HUES6 (cell line): Measurements from ENCODE around the gene ARHGAP15.

Experiments
- H3K27ac ChIP-seq: 2 replicates; pipeline ENCODE4 v1.7.0; 2013; ENCODE audit warnings: low read depth, mild to moderate bottlenecking, low read length, inconsistent platforms
- H3K27me3 ChIP-seq: 2 replicates; pipeline ENCODE4 v1.6.1; 2013; ENCODE audit warnings: low read length; ENCODE audit not compliant: control insufficient read depth, insufficient read depth
- H3K36me3 ChIP-seq: 2 replicates; pipeline ENCODE4 v1.6.1; 2013; ENCODE audit warnings: low read length; ENCODE audit not compliant: control insufficient read depth, insufficient read depth
- H3K4me1 ChIP-seq: 2 replicates; pipeline ENCODE4 v1.6.1; 2013; ENCODE audit warnings: low read length; ENCODE audit not compliant: control insufficient read depth, insufficient read depth
- H3K4me3 ChIP-seq: 2 replicates; pipeline ENCODE4 v1.5.1; 2013; ENCODE audit warnings: low read depth, low read length
- H3K9ac ChIP-seq: one replicate; pipeline ENCODE4 v1.6.1; 2013; ENCODE audit warnings: mild to moderate bottlenecking, low read length
- H3K9me3 ChIP-seq: 2 replicates; pipeline ENCODE4 v1.6.1; 2013; ENCODE audit warnings: low read depth, low read length; ENCODE audit not compliant: control insufficient read depth, insufficient read depth

Gene ARHGAP15

GRCh38 chr2:143679617-143680016 lies 550.4 kb downstream of the ARHGAP15 start:
- peaks cover 6% of the 10 kb centered on the region for H3K4me1 ChIP-seq
- H3K27me3 ChIP-seq, result no peaks in the 10 kb centered on the region
- H3K27ac ChIP-seq, result no peak overlapping the region
- no peak overlapping the region for H3K9ac ChIP-seq
- H3K4me3 ChIP-seq, result no peak overlapping the region
- H3K36me3 ChIP-seq, result no peaks in the 10 kb centered on the region
- no peaks in the 10 kb centered on the region; the same call in 1 of the 2 replicates for H3K9me3 ChIP-seq

DNA sequence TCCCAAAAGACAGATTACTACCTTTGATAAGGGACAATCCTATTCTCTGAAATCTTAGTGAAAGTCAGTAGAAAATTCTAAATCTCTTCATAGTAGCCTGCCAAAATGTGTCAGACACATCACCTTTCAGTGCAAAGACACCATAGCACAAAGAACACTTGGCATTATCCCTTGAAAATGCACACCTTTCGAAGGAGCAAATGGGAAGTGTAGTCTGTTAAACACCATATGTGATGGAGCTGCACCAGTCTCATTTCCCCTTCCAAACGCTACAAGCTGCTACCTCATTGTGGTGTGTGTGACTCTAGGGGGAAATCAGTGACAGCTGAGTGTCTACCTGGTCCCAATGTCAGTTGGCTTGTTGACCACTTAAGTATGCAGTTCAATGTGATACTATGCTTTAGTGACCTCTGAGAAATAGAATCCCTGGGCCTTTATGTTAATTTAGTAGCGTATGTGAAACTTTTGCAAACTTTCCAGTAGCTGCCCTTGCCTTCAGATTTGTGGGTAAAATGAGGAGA lies 551.7 kb downstream of the ARHGAP15 start:
- Histone ChIP-seq H3K27me3 (no peaks in the 10 kb centered on the region), H3K36me3 (no peaks in the 10 kb centered on the region), H3K4me3 (no peak overlapping the region)

GRCh38 chr2:143682436-143683055 lies 553.3 kb downstream of the ARHGAP15 start:
- Histone ChIP-seq H3K9me3 (no peaks in the 10 kb centered on the region), H3K27ac (0 out of 2 replicates have a peak overlapping the region, but pooled peaks have one; percentile 0), H3K36me3 (no peaks in the 10 kb centered on the region), H3K27me3 (no peaks in the 10 kb centered on the region), H3K4me1 (peaks cover 16% of the 10 kb centered on the region), H3K4me3 (no peak overlapping the region), H3K9ac (no peak overlapping the region)

More for the DNA sequence above, 551.7 kb downstream of the ARHGAP15 start:
- H3K27ac ChIP-seq, result no peak overlapping the region
- H3K9ac ChIP-seq, result no peak overlapping the region
- peaks cover 16% of the 10 kb centered on the region for H3K4me1 ChIP-seq
- no peaks in the 10 kb centered on the region; the same call in 1 of the 2 replicates for H3K9me3 ChIP-seq

DNA sequence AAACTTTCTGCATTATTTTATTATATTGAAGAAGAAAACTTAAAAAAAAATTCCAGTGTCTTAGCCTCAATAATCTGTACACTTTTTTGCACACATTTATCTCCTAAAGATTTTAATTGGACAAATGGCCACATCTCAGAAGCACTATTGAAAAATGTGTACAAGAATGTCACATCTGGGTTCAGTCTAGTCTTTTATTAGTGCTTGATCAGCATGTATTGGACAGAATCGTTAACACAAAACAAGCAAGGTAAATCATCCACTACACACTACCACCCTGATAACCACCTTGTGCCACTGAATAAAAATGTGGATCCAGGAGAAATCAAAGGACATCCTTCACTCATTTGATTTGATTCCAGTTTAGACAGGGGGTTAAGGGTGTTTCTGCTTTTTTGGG lies 554.8 kb downstream of the ARHGAP15 start:
- peaks cover 16% of the 10 kb centered on the region for H3K4me1 ChIP-seq
- H3K36me3 ChIP-seq, result no peaks in the 10 kb centered on the region
- no peak overlapping the region for H3K4me3 ChIP-seq
- H3K27ac ChIP-seq, result no peak overlapping the region
- no peaks in the 10 kb centered on the region for H3K9me3 ChIP-seq
- no peaks in the 10 kb centered on the region for H3K27me3 ChIP-seq
- H3K9ac ChIP-seq, result no peak overlapping the region

DNA sequence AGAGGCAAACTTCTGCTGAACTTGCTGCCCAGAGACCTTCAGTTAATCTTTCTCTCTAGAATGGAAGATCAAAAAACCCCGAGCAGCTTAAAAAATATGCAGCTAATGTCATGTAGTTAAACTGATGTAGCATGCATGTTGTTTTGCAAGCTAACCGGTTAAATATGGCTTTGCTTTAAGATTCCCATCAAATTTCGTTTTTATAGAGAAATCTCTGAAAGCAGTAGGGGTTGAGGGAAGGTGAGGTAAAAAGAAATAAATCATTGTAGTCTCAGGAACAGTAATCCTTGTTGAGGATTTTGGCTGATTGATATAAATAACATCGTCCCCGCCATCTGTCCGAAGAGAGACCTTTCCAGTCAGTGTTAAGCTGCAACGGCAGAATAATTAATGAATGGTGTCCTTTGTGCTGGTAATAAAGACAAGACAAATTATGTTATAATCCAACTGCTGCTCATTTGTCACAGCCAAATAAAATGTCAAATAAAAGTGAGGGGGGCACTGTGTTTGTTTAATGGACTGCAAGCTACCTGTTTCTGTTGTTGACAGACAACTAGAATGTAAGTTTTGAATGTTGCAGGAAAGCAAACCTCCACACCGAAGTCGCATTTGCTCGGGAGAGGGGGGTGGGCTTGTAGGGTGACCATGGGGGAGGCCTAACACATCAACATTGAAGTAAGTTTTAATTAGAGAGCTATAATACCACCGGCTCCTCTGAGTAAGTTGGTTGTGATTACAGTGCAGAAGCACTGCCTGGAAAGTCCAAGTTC lies 555.5 kb downstream of the ARHGAP15 start:
- Histone ChIP-seq H3K27me3 (no peaks in the 10 kb centered on the region), H3K4me3 (no peak overlapping the region), H3K4me1 (peaks cover 23% of the 10 kb centered on the region), H3K9ac (no peak overlapping the region), H3K27ac (no peak overlapping the region), H3K36me3 (no peaks in the 10 kb centered on the region), H3K9me3 (no peaks in the 10 kb centered on the region)

DNA sequence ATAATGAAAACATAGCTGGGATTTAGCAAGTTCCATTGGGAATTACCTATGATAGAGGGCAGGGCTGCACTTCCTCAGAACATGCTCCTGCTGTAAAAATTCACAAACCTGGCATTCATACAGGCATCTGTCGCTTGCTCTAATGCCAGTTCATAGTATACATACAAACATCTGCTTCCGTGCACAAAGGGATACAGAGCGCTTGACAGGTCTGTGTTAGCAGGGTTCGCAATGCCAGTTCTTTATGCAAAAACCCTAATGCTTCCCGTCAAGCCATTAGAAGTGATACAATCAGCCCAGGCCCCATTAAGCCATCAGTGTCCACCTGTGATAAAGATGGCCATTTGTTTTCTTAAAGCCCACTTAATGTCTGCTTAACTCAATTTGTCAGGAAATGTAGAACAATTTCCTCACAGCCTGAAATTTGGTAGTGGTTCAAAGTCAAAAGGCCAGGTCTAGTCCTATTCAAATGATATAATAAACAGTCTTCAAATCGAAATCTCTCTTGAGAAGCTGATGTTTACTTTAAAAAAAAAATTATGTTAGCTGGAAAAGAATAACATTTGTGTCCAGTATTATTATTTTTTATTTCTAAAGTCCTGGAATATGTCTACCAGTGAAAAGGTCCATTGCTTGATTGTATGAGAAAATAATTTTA lies 556.3 kb downstream of the ARHGAP15 start:
- no peaks in the 10 kb centered on the region for H3K9me3 ChIP-seq
- no peak overlapping the region for H3K27ac ChIP-seq
- no peaks in the 10 kb centered on the region for H3K27me3 ChIP-seq
- H3K4me3 ChIP-seq, result no peak overlapping the region
- H3K36me3 ChIP-seq, result no peaks in the 10 kb centered on the region
- H3K9ac ChIP-seq, result no peak overlapping the region
- H3K4me1 ChIP-seq, result peaks cover 29% of the 10 kb centered on the region

DNA sequence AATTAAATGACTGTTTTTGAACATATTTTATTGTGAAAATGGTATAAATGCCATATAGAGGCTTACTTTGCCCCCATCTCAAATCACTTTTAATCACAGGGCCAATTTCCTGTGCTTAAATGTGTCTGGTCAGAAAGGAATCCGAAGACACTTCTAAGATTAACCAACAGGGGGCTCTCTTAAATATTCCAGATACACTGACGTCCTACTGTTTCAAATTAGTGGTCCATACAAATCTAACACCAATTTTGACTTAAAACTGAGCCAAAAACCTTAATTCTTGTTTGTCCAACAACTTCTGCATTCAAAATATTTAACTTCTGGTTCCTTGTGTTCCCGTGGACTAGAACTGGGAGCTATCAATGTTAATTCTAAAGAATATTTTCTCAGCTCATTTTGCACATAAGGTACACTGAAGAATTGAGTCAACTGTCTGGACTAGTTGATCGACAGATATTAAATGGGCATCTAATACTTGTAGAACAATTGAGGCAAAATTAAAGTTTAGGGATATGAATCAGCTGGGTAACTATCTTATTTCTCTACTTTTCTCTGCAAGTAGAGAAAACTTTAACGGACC lies 557.5 kb downstream of the ARHGAP15 start:
- Histone ChIP-seq H3K27me3 (no peaks in the 10 kb centered on the region), H3K9ac (no peak overlapping the region), H3K9me3 (no peaks in the 10 kb centered on the region), H3K27ac (no peak overlapping the region), H3K36me3 (no peaks in the 10 kb centered on the region), H3K4me3 (no peak overlapping the region), H3K4me1 (peaks cover 38% of the 10 kb centered on the region)

DNA sequence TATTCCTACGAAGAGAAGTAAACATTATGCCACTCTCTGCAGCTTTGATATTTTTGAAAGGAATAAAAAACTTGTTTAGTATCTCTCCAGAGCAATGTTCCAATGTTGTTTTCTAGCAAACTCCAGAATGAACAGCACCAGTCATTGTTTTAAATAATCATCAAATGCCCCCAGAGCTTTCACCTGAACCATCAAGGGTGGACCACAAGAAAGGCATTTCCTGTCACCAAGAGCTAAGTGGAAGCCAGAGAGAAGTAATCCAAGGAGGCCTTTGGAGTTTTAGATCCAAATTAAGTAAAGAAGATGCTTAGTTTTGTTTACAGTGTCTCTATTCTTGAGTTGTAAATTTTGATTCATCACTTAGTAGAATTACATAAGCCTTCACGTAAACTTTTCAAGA lies 559.0 kb downstream of the ARHGAP15 start:
- peaks cover 49% of the 10 kb centered on the region for H3K4me1 ChIP-seq
- H3K27me3 ChIP-seq, result no peaks in the 10 kb centered on the region
- no peaks in the 10 kb centered on the region for H3K36me3 ChIP-seq
- H3K4me3 ChIP-seq, result no peak overlapping the region
- H3K27ac ChIP-seq, result no peak overlapping the region
- H3K9me3 ChIP-seq, result no peaks in the 10 kb centered on the region
- H3K9ac ChIP-seq, result no peak overlapping the region

GRCh38 chr2:143688815-143689214 lies 559.6 kb downstream of the ARHGAP15 start:
- H3K27ac ChIP-seq, result no peak overlapping the region
- H3K4me3 ChIP-seq, result no peak overlapping the region
- peaks cover 49% of the 10 kb centered on the region for H3K4me1 ChIP-seq
- H3K9ac ChIP-seq, result no peak overlapping the region
- H3K9me3 ChIP-seq, result no peaks in the 10 kb centered on the region
- H3K27me3 ChIP-seq, result no peaks in the 10 kb centered on the region
- no peaks in the 10 kb centered on the region for H3K36me3 ChIP-seq

DNA sequence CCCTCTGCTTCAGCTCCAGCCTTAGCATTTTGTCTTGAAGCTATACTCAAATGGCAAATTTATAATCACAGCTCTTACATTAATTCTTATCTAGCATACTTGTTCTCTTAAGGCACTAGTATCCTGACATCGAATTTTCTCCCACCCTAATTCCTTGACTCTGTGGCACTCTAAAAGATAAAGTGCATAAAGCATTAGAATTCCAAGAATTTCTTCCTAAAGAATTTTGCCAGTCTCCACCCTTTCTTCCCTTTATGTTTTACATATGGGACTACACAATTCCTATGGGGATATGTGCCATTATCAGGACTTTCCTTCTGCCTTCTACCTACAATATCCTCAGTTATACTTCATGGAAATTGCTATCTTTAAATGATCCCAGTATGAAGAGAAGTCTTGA lies 560.3 kb downstream of the ARHGAP15 start:
- Histone ChIP-seq H3K9ac (no peak overlapping the region), H3K4me3 (no peak overlapping the region), H3K4me1 (peaks cover 49% of the 10 kb centered on the region)

More for the DNA sequence above, 560.3 kb downstream of the ARHGAP15 start:
- H3K36me3 ChIP-seq, result no peaks in the 10 kb centered on the region
- no peaks in the 10 kb centered on the region for H3K9me3 ChIP-seq
- H3K27ac ChIP-seq, result no peak overlapping the region
- H3K27me3 ChIP-seq, result no peaks in the 10 kb centered on the region
